ENCODE results near the gene HS1BP3. TPM values are rescaled to one million over a fixed set of nuclear protein-coding genes. Genes with fewer than 3 reads are reported as not detected.

Gene HS1BP3
- total and polyA plus RNA-seq, 9 of the 15 experiments (the other 6 are each of a cell fraction or from before 2014, with no cell fraction given): 0.41 to 8.3 (median 5.9) TPM

DNA sequence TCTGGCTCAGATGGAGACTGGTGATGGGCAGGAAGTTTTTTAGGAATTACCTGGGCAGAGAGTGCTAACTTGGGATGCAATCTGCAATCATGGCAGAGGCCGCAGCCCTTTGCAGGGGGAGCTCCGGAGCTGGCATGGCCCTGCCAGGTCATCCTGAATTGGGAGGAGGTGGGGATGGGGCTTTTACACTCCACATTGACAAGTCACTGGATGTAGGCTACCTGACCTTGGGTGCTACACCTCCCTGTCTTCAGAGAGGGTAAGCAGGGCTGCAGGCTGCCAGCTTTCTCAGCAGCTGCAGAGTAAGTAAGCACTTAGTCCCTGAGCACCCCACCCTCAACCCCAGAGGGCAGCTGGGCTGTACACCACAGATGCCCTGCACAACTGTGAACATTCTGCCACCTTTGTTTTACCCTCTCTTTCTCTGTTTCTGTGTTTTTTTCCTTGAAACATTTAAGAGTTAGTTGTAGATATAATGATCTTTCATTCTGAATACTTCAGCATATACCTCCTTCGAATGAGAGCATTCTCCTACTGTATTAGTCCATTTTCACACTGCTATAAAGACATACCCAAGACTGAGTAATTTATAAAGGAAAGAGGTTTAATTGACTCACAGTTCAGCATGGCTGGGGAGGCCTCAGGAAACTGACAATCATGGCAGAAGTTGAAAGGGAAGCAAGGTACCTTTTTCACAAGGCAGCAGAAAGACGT is 6.8 kb upstream of the HS1BP3 start (continued):
- TF ChIP-seq, protein P1, sequence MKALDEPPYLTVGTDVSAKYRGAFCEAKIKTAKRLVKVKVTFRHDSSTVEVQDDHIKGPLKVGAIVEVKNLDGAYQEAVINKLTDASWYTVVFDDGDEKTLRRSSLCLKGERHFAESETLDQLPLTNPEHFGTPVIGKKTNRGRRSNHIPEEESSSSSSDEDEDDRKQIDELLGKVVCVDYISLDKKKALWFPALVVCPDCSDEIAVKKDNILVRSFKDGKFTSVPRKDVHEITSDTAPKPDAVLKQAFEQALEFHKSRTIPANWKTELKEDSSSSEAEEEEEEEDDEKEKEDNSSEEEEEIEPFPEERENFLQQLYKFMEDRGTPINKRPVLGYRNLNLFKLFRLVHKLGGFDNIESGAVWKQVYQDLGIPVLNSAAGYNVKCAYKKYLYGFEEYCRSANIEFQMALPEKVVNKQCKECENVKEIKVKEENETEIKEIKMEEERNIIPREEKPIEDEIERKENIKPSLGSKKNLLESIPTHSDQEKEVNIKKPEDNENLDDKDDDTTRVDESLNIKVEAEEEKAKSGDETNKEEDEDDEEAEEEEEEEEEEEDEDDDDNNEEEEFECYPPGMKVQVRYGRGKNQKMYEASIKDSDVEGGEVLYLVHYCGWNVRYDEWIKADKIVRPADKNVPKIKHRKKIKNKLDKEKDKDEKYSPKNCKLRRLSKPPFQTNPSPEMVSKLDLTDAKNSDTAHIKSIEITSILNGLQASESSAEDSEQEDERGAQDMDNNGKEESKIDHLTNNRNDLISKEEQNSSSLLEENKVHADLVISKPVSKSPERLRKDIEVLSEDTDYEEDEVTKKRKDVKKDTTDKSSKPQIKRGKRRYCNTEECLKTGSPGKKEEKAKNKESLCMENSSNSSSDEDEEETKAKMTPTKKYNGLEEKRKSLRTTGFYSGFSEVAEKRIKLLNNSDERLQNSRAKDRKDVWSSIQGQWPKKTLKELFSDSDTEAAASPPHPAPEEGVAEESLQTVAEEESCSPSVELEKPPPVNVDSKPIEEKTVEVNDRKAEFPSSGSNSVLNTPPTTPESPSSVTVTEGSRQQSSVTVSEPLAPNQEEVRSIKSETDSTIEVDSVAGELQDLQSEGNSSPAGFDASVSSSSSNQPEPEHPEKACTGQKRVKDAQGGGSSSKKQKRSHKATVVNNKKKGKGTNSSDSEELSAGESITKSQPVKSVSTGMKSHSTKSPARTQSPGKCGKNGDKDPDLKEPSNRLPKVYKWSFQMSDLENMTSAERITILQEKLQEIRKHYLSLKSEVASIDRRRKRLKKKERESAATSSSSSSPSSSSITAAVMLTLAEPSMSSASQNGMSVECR (CRISPR knock-in tag; IDR thresholded peaks at IDR 0.05): no peak
- TF ChIP-seq, protein P2, sequence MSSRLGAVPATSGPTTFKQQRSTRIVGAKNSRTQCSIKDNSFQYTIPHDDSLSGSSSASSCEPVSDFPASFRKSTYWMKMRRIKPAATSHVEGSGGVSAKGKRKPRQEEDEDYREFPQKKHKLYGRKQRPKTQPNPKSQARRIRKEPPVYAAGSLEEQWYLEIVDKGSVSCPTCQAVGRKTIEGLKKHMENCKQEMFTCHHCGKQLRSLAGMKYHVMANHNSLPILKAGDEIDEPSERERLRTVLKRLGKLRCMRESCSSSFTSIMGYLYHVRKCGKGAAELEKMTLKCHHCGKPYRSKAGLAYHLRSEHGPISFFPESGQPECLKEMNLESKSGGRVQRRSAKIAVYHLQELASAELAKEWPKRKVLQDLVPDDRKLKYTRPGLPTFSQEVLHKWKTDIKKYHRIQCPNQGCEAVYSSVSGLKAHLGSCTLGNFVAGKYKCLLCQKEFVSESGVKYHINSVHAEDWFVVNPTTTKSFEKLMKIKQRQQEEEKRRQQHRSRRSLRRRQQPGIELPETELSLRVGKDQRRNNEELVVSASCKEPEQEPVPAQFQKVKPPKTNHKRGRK (tag; IDR thresholded peaks at IDR 0.05): no peak
- TF ChIP-seq MAFK (IDR thresholded peaks at IDR 0.05; ENCODE audit: low read length) (no peak), NR1H2 (CRISPR knock-in tag; IDR thresholded peaks at IDR 0.05) (no peak)
